Type B pancreatic cell (in vitro differentiated cells): ENCODE data around the gene PIK3R3. TPM values are rescaled to one million over a fixed set of nuclear protein-coding genes. Genes with fewer than 3 reads are reported as not detected.

Source experiments
- DNase-seq: peaks from one replicate; pipeline ENCODE4 v3.0.0; 2021; ENCODE audit warnings: mixed read lengths; ENCODE audit not compliant: unreplicated experiment; ENCODE audit errors: extremely low spot score
- H3K27ac Mint-ChIP-seq: 2 replicates; pipeline ENCODE4 v1.8.0; 2021; ENCODE audit warnings: mild to moderate bottlenecking, mixed read lengths
- H3K27me3 Mint-ChIP-seq: 2 replicates; pipeline ENCODE4 v1.8.0; 2021; ENCODE audit warnings: mixed read lengths
- H3K36me3 Mint-ChIP-seq: 2 replicates; pipeline ENCODE4 v1.8.0; 2021; ENCODE audit warnings: mixed read lengths
- H3K4me1 Mint-ChIP-seq: one replicate; pipeline ENCODE4 v1.8.0; 2021; ENCODE audit warnings: mixed read lengths; ENCODE audit not compliant: unreplicated experiment
- H3K4me3 Mint-ChIP-seq: 2 replicates; pipeline ENCODE4 v1.8.0; 2021; ENCODE audit warnings: mild to moderate bottlenecking, mixed read lengths
- H3K9me3 Mint-ChIP-seq: 2 replicates; pipeline ENCODE4 v1.8.0; 2021; ENCODE audit warnings: mixed read lengths
- CTCF ChIP-seq: fragments of 200-600 bp; sonication (generic); conservative IDR thresholded peaks from 2 replicates; pipeline ENCODE4 v1.5.0; 2021; ENCODE audit warnings: antibody characterized with exemption, mild to moderate bottlenecking
- total RNA-seq: library from RNA; stranded (reverse); gene quantifications from 2 replicates; pipeline ENCODE4 v1.2.1, GENCODE V29; 2021; ENCODE audit warnings: low replicate concordance

The PIK3R3 gene
- total RNA-seq, 1 donor from 2014 or later, result 47.5 TPM

- Mint-ChIP-seq H3K4me1 (no peaks in the 10 kb centered on the region), H3K27me3 (no peaks in the 10 kb centered on the region), H3K9me3 (no peaks in the 10 kb centered on the region), H3K36me3 (peaks cover 35% of the 10 kb centered on the region), H3K27ac (no peak overlapping the region), H3K4me3 (no peak overlapping the region)
- DNase-seq, result no peak
- TF ChIP-seq CTCF, result no peak
These were observed 123.8 kb downstream of the PIK3R3 start for GRCh38 chr1:46008585-46008984.

GRCh38 chr1:46005594-46005993 is 126.8 kb downstream of the PIK3R3 start:
- H3K27ac Mint-ChIP-seq, result no peak overlapping the region
- TF ChIP-seq CTCF, result no peak
- H3K27me3 Mint-ChIP-seq, result no peaks in the 10 kb centered on the region

GRCh38 chr1:46004492-46004891 is 127.9 kb downstream of the PIK3R3 start:
- no peaks in the 10 kb centered on the region for H3K9me3 Mint-ChIP-seq
- no peaks in the 10 kb centered on the region for H3K27me3 Mint-ChIP-seq
- no peak for DNase-seq
- no peak overlapping the region for H3K4me3 Mint-ChIP-seq
- no peaks in the 10 kb centered on the region for H3K4me1 Mint-ChIP-seq
- peaks cover 31% of the 10 kb centered on the region for H3K36me3 Mint-ChIP-seq
- no peak overlapping the region for H3K27ac Mint-ChIP-seq
- TF ChIP-seq CTCF, result no peak

More at GRCh38 chr1:46005594-46005993, 126.8 kb downstream of the PIK3R3 start:
- Mint-ChIP-seq H3K36me3 (peaks cover 35% of the 10 kb centered on the region), H3K4me3 (no peak overlapping the region), H3K9me3 (no peaks in the 10 kb centered on the region), H3K4me1 (no peaks in the 10 kb centered on the region)
- no peak for DNase-seq

- Mint-ChIP-seq H3K36me3 (peaks cover 25% of the 10 kb centered on the region), H3K9me3 (no peaks in the 10 kb centered on the region), H3K27ac (no peak overlapping the region), H3K4me3 (no peak overlapping the region), H3K27me3 (no peaks in the 10 kb centered on the region), H3K4me1 (peaks cover under 1% of the 10 kb centered on the region)
- no peak for DNase-seq
- TF ChIP-seq CTCF, result no peak
These were observed 129.1 kb downstream of the PIK3R3 start for GRCh38 chr1:46003315-46003714.

- no peaks in the 10 kb centered on the region for H3K9me3 Mint-ChIP-seq
- no peak for TF ChIP-seq CTCF
- no peak overlapping the region for H3K27ac Mint-ChIP-seq
- H3K27me3 Mint-ChIP-seq, result no peaks in the 10 kb centered on the region
- H3K36me3 Mint-ChIP-seq, result peaks cover 19% of the 10 kb centered on the region
- DNase-seq, result no peak
- no peak overlapping the region for H3K4me3 Mint-ChIP-seq
- H3K4me1 Mint-ChIP-seq, result peaks cover 7% of the 10 kb centered on the region
These were observed 129.8 kb downstream of the PIK3R3 start for GRCh38 chr1:46002551-46003150.
